ENCODE results near the gene KIRREL2. TPM values are rescaled to one million over a fixed set of nuclear protein-coding genes. Genes with fewer than 3 reads are reported as not detected.
"Not testable (repeated sequence)": the region's sequence is repeated elsewhere in the genome, so short reads cannot be mapped to it uniquely, and the experiment has no call there.

The KIRREL2 gene
- total and polyA plus RNA-seq, 8 donors, result 28.5 to 89.0 (median 47.6) TPM

DNA sequence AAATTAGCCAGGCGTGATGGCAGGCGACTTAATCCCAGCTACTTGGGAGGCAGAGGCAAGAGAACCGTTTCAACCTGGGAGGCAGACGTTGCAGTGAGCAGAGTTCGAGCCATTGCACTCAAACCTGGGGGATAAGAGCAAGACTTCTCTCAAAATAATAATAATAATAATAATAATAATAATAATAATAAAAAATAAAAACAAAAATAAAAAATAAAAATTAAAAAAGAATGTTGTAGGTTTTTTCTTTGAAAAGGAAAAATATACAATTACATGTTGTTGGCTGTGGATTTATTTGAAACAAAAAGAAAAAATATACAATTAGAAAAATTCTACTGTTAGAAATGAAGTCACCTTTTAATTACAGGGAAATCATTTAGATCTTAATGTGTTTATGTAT lies 32.6 kb upstream of the KIRREL2 start:
- H3K4me3 ChIP-seq, result no peak overlapping the region
- no peaks in the 10 kb centered on the region for H3K36me3 ChIP-seq
- DNase-seq, result no peak
- H3K27me3 ChIP-seq, result no peaks in the 10 kb centered on the region
- H3K4me1 ChIP-seq, result no peaks in the 10 kb centered on the region
- no peak for FAIRE-seq
- ATAC-seq, result no peak
- TF ChIP-seq, protein P1, sequence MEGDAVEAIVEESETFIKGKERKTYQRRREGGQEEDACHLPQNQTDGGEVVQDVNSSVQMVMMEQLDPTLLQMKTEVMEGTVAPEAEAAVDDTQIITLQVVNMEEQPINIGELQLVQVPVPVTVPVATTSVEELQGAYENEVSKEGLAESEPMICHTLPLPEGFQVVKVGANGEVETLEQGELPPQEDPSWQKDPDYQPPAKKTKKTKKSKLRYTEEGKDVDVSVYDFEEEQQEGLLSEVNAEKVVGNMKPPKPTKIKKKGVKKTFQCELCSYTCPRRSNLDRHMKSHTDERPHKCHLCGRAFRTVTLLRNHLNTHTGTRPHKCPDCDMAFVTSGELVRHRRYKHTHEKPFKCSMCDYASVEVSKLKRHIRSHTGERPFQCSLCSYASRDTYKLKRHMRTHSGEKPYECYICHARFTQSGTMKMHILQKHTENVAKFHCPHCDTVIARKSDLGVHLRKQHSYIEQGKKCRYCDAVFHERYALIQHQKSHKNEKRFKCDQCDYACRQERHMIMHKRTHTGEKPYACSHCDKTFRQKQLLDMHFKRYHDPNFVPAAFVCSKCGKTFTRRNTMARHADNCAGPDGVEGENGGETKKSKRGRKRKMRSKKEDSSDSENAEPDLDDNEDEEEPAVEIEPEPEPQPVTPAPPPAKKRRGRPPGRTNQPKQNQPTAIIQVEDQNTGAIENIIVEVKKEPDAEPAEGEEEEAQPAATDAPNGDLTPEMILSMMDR (IDR thresholded peaks at IDR 0.05), result no peak
- intact Hi-C loops (cut with DNase I), result no loop called here
- H3K27ac ChIP-seq, result no peak overlapping the region
- H3K9me3 ChIP-seq, result no peaks in the 10 kb centered on the region
- WGBS, 2 donors, result 91 to 92% methylated on average over 5 of the region's 5 CpGs

DNA sequence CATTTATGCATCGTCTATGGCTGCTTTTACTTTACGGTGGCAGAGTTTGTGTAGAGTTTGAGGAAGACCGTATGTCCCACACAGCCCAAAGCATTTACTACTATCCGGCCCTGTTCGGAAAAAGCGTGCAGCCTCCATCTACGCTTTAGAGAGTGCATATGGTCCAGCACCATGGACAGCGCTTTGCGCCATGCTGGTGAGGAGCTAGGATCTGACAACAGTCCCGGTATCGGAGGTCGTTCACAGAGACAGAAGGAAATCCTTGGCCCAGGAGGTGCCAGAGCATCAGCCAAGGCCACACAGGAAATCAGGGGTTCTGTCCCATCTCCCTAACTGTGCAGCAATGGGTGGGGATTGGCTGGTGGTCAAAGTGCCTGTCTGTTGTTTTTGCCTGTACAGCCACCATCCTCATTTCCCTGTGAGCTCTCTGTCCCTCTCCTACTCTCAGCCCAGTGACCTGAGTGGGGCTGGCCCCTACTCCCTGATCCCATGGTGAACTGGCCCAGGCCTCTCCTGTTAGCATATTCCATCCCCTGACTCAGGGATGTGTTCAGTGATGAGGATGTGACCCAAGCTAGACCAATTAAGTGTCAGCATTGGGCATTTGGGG lies 27.9 kb upstream of the KIRREL2 start:
- ATAC-seq (peak in 2 of 4 donors; percentile 57 to 74), FAIRE-seq (no peak), DNase-seq (peak in 2 of 6 donors; percentile 26 to 71)
- intact Hi-C loops (cut with DNase I), result no loop called here
- no peaks in the 10 kb centered on the region for H3K9me3 ChIP-seq
- H3K27me3 ChIP-seq, result no peaks in the 10 kb centered on the region
- 53 to 54% methylated on average over 12 of the region's 12 CpGs for WGBS, 2 donors
- no peak overlapping the region for H3K27ac ChIP-seq
- H3K4me3 ChIP-seq, result no peak overlapping the region
- no peaks in the 10 kb centered on the region for H3K36me3 ChIP-seq
- H3K4me1 ChIP-seq, result peaks cover 0 to 8% (median 3%) of the 10 kb centered on the region in 3 donors
- TF ChIP-seq, protein P1 (IDR thresholded peaks at IDR 0.05), result no peak

- no peak for FAIRE-seq
- 80 to 88% methylated on average over 16 to 18 of the region's 18 CpGs for WGBS, 2 donors
Observed at GRCh38 chr19:35830986-35831385, 25.7 kb upstream of the KIRREL2 start.

GRCh38 chr19:35832054-35832453 lies 24.7 kb upstream of the KIRREL2 start:
- FAIRE-seq (no peak), ATAC-seq (peak in 3 of 4 donors; percentile 38 to 82 (median 75)), DNase-seq (peak in 1 of 6 donors; percentile 18)
- Histone ChIP-seq H3K4me3 (no peak overlapping the region), H3K4me1 (peaks cover 0 to 8% (median 3%) of the 10 kb centered on the region in 3 donors), H3K36me3 (no peaks in the 10 kb centered on the region), H3K27me3 (no peaks in the 10 kb centered on the region), H3K9me3 (no peaks in the 10 kb centered on the region), H3K27ac (peak overlapping the region in 1 of 4 donors; percentile 33)
- intact Hi-C loops (cut with DNase I), result no loop called here
- WGBS, 2 donors, result 24 to 28% methylated on average over 4 of the region's 4 CpGs
- TF ChIP-seq, protein P1 (IDR thresholded peaks at IDR 0.05), result no peak

More at GRCh38 chr19:35830986-35831385, 25.7 kb upstream of the KIRREL2 start:
- Histone ChIP-seq H3K36me3 (no peaks in the 10 kb centered on the region), H3K27ac (no peak overlapping the region), H3K4me1 (peaks cover 0 to 8% (median 3%) of the 10 kb centered on the region in 3 donors), H3K27me3 (no peaks in the 10 kb centered on the region), H3K9me3 (no peaks in the 10 kb centered on the region), H3K4me3 (no peak overlapping the region)
- intact Hi-C loops (cut with DNase I), result no loop called here
- ATAC-seq (no peak), DNase-seq (no peak)
- TF ChIP-seq, protein P1 (IDR thresholded peaks at IDR 0.05), result no peak

DNA sequence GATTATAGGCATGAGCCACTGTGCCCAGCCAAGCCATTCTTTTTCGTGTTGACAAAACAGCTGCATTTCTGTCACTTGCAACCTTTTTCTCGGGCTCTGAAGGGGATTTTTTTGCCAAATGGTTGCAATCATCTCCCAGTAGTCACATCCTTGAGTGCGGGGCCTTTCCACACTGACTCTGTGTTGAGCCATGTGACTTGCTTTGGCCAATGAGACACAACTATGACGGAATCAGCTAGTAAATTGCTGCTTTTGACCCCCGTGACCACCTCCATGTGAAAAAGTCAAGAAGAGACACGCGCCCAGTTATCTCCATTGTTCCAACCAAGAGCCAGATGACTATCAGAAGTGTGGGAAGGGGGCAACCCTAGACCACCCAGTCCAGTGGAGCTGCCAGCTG lies 22.7 kb upstream of the KIRREL2 start:
- FAIRE-seq, result no peak
- peaks cover 0 to 8% (median 3%) of the 10 kb centered on the region in 3 donors for H3K4me1 ChIP-seq
- H3K9me3 ChIP-seq, result no peaks in the 10 kb centered on the region
- H3K27ac ChIP-seq, result no peak overlapping the region
- no peaks in the 10 kb centered on the region for H3K36me3 ChIP-seq
- TF ChIP-seq, protein P1 (IDR thresholded peaks at IDR 0.05), result no peak
- H3K4me3 ChIP-seq, result no peak overlapping the region
- WGBS, 2 donors, result 82 to 87% methylated on average over 7 of the region's 7 CpGs
- ATAC-seq, result no peak
- peak in 1 of 6 donors; percentile 2 for DNase-seq
- no peaks in the 10 kb centered on the region for H3K27me3 ChIP-seq
- intact Hi-C loops (cut with DNase I), result no loop called here

DNA sequence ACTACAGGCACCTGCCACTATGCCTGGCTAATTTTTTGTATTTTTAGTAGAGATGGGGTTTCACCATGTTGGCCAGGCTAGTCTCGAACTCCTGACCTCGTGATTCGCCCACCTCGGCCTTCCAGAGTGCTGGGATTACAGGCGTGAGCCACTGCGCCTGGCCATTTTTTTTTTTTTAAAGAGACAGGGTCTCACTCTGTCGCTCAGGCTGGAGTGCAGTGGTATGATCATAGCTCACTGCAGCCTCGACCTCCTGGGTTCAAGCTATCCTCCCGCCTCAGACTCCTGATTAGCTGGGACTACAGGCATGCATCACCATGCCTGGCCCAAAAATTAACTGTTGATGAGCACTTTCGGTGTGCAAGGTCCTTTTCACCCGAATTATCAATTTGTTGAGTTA lies 20.6 kb upstream of the KIRREL2 start:
- WGBS, 2 donors, result 71 to 74% methylated on average over 11 of the region's 11 CpGs
- ATAC-seq; H3K4me3 ChIP-seq; H3K9me3 ChIP-seq; H3K36me3 ChIP-seq; H3K27ac ChIP-seq; H3K27me3 ChIP-seq; H3K4me1 ChIP-seq; intact Hi-C loops (cut with DNase I); FAIRE-seq: not testable (repeated sequence)
- peak in 1 of 6 donors; percentile 0 for DNase-seq

Data from pancreas (tissue), 10 donors.